Ascending aorta (tissue), 2 donors: ENCODE measurements around the gene TSGA10IP. TPM values are rescaled to one million over a fixed set of nuclear protein-coding genes. Genes with fewer than 3 reads are reported as not detected.

Experiments used
- DNase-seq, 2 donors: peaks; one replicate each; pipeline ENCODE4 v3.0.0-alpha.2; 2019; ENCODE audit warnings: low spot score in 2 of 2
- H3K27ac ChIP-seq, 2 donors: fragments of 200-600 bp; sonication (generic); one replicate each; pipeline ENCODE4 v1.5.1; 2016 to 2017; ENCODE audit warnings: mild to moderate bottlenecking in 1 of 2
- H3K27me3 ChIP-seq: fragments of 200-600 bp; sonication (generic); one replicate; pipeline ENCODE4 v1.5.1; 2017
- H3K36me3 ChIP-seq, 2 donors: fragments of 200-600 bp; sonication (generic); one replicate each; pipeline ENCODE4 v1.5.1; 2016
- H3K4me1 ChIP-seq, 2 donors: fragments of 200-600 bp; sonication (generic); one replicate each; pipeline ENCODE4 v1.5.1; 2016 to 2017; ENCODE audit warnings: mild to moderate bottlenecking in 1 of 2
- H3K4me3 ChIP-seq, 2 donors: fragments of 200-600 bp; sonication (generic); one replicate each; pipeline ENCODE4 v1.5.1; 2016 to 2017; ENCODE audit warnings: mild to moderate bottlenecking in 1 of 2
- H3K9me3 ChIP-seq, 2 donors: fragments of 200-600 bp; sonication (generic); one replicate each; pipeline ENCODE4 v1.5.1; 2016
- CTCF ChIP-seq, 3 experiments: fragments of 200-600 bp in 2 of 3; fragments of 450-650 bp in 1 of 3; sonication (generic) in 2 of 3; IDR thresholded peaks; one replicate each; pipeline ENCODE4 v1.5.1; 2016 to 2019; ENCODE audit warnings: antibody characterized with exemption in 3 of 3, mild to moderate bottlenecking in 1 of 3, moderate library complexity in 1 of 3
- intact Hi-C: fragments of 100-400 bp; cut with DNase I; formaldehyde crosslinking; loops from one replicate; pipeline ENCODE4 v1.15.1; 2023
- total RNA-seq: library from RNA; depleted of rRNA; stranded (reverse); fragments of >200 nt; gene quantifications from one replicate; pipeline ENCODE4 v1.1.0, GENCODE V29; 2016

Gene TSGA10IP
- total RNA-seq, 1 donor from 2014 or later, result not detected

DNA sequence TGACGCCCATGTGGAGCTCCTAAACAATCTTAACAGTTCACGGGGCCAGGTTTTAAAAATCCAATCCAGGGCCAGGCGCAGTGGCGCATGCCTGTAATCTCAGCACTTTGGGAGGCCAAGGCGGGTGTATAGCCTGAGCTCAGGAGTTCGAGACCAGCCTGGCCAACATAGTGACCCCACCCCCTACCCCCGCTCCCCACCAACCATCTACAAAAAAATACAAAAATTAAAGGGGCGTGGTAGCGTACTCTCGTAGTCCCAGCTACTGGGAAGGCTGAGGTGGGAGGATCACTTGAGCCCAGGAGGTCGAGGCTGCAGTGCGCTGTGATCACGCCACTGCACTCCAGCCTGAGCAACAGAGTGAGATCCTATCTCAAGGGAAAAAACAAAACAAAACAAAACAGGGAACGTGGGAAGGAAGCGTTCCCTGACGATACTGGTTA lies 15.6 kb downstream of the TSGA10IP start:
- intact Hi-C loops, result loop anchor here (1.0 kb wide), 4 partner anchors 28 to 77 kb away; partner anchors contain the start of genes BANF1, C11orf68, DRAP1 and EIF1AD
- no peaks in the 10 kb centered on the region for H3K9me3 ChIP-seq
- no peak for TF ChIP-seq CTCF (IDR thresholded peaks at IDR 0.05)

GRCh38 chr11:65961267-65962140 lies 16.2 kb downstream of the TSGA10IP start, which contains the start of gene SART1:
Gene SART1, plus strand, starts transcription at chr11:65961734. Its CDS starts 47 bp downstream, at chr11:65961781.
- intact Hi-C loops, result loop anchor here (1.0 kb wide), 5 partner anchors 28 to 77 kb away; partner anchors contain the start of genes BANF1, C11orf68, DRAP1 and EIF1AD
- H3K36me3 ChIP-seq, result peaks cover 24 to 29% of the 10 kb centered on the region in 2 donors

More for the DNA sequence above, 15.6 kb downstream of the TSGA10IP start:
- peaks cover 15 to 23% of the 10 kb centered on the region in 2 donors for H3K4me1 ChIP-seq
- peak overlapping the region; percentile 89 to 100 for H3K4me3 ChIP-seq
- peaks cover 17 to 22% of the 10 kb centered on the region in 2 donors for H3K36me3 ChIP-seq
- no peaks in the 10 kb centered on the region for H3K27me3 ChIP-seq
- no peak for DNase-seq
- H3K27ac ChIP-seq, result peak overlapping the region; percentile 86 to 96

GRCh38 chr11:65962141-65962564 lies 16.9 kb downstream of the TSGA10IP start:
- Histone ChIP-seq H3K4me3 (peak overlapping the region; percentile 89 to 100), H3K9me3 (no peaks in the 10 kb centered on the region), H3K27ac (peak overlapping the region; percentile 86 to 96), H3K36me3 (peaks cover 30 to 35% of the 10 kb centered on the region in 2 donors), H3K4me1 (peaks cover 15 to 23% of the 10 kb centered on the region in 2 donors), H3K27me3 (no peaks in the 10 kb centered on the region)
- no peak for TF ChIP-seq CTCF (IDR thresholded peaks at IDR 0.05)
- no peak for DNase-seq
- intact Hi-C loops, result loop anchor here (1.0 kb wide), 1 partner anchor 74 kb away; the partner anchor contains the start of gene FIBP

More at GRCh38 chr11:65961267-65962140, 16.2 kb downstream of the TSGA10IP start, which contains the start of gene SART1:
- peak in 1 of 3 experiments; percentile 13 for TF ChIP-seq CTCF (IDR thresholded peaks at IDR 0.05)
- Histone ChIP-seq H3K27ac (peak within 1 kb of the TSS; percentile 86 to 96), H3K27me3 (no peaks in the 10 kb centered on the region), H3K4me3 (peak within 1 kb of the TSS; percentile 89 to 100), H3K4me1 (peaks cover 15 to 23% of the 10 kb centered on the region in 2 donors), H3K9me3 (no peaks in the 10 kb centered on the region)
- DNase-seq, result peak; percentile 86 to 99

DNA sequence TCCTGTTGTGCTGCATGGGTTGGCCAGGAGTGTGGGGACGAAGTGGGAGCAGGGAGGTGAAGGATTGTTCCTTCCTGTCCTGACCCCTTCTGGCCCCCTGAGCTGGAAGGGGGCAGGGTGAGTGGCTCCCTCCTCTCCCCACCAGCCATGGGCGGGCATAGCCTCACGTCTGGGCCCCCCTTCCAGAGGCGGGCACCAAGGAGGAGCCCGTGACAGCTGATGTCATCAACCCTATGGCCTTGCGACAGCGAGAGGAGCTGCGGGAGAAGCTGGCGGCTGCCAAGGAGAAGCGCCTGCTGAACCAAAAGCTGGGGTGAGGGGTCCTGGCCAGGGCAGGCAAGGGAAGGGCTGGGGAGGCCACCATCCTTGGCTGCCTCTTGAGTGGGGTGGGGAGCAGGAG lies 19.6 kb downstream of the TSGA10IP start:
- H3K4me3 ChIP-seq, result no peak overlapping the region
- no peak for TF ChIP-seq CTCF (IDR thresholded peaks at IDR 0.05)
- H3K36me3 ChIP-seq, result peaks cover 56 to 63% of the 10 kb centered on the region in 2 donors
- H3K4me1 ChIP-seq, result peaks cover 15 to 23% of the 10 kb centered on the region in 2 donors
- H3K27me3 ChIP-seq, result no peaks in the 10 kb centered on the region
- H3K27ac ChIP-seq, result no peak overlapping the region
- no peak for DNase-seq
- no peaks in the 10 kb centered on the region for H3K9me3 ChIP-seq
- intact Hi-C loops, result no loop called here

DNA sequence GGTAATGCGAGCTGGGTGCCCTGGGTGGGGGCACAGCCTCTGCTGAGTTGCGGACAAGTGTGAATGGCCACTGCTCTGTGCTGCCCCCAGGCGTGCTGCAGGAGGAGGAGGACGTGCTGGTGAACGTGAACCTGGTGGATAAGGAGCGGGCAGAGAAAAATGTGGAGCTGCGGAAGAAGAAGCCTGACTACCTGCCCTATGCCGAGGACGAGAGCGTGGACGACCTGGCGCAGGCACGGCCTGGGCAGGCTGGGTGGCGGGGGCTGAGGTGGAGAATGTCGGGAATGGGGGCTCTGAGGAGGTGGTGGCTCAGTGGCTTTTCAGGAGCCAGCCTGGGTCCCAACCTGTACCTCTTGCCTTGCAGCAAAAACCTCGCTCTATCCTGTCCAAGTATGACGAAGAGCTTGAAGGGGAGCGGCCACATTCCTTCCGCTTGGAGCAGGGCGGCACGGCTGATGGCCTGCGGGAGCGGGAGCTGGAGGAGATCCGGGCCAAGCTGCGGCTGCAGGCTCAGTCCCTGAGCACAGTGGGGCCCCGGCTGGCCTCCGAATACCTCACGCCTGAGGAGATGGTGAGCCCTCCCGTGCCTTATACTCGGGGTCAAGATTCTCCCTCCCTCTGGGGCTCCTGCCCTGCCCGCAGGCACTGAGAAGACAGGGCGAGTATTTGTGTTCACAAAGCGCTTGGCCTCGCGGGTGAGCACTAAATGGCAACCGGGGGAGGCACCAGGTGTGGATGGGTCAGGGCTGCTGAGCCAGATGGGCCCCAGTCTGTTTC lies 20.9 kb downstream of the TSGA10IP start:
- DNase-seq, result no peak
- Histone ChIP-seq H3K4me3 (no peak overlapping the region), H3K4me1 (peaks cover 15 to 20% of the 10 kb centered on the region in 2 donors), H3K27me3 (no peaks in the 10 kb centered on the region), H3K27ac (no peak overlapping the region), H3K9me3 (no peaks in the 10 kb centered on the region), H3K36me3 (peaks cover 61 to 69% of the 10 kb centered on the region in 2 donors)
- TF ChIP-seq CTCF (IDR thresholded peaks at IDR 0.05), result no peak
- intact Hi-C loops, result no loop called here
